Motor neuron (in vitro differentiated cells): ENCODE data around the gene MYO18A. TPM values are rescaled to one million over a fixed set of nuclear protein-coding genes. Genes with fewer than 3 reads are reported as not detected.

Experiments
- ATAC-seq, 8 experiments: fragments of 200-7000 bp; cut with Tn5 transposase; replicated peaks in 6 of 8; 2 replicates each; pipeline ENCODE4 v1.8.0; 2021; ENCODE audit warnings: mild to moderate bottlenecking in 8 of 8, moderate library complexity in 8 of 8
- H3K27ac ChIP-seq, 2 donors: fragments of 250-450 bp; sonication (Bioruptor Pico); 2 replicates each; pipeline ENCODE4 v1.9.0; 2021; ENCODE audit warnings: antibody characterized with exemption in 2 of 2, mild to moderate bottlenecking in 2 of 2, moderate library complexity in 1 of 2
- H3K4me1 ChIP-seq, 2 donors: fragments of 250-450 bp; sonication (Bioruptor Pico); replicated peaks in 1 of 2; 2 replicates each; pipeline ENCODE4 v1.6.1; 2021; ENCODE audit warnings: antibody characterized with exemption in 2 of 2, mild to moderate bottlenecking in 2 of 2, moderate library complexity in 1 of 2
- H3K4me3 ChIP-seq, 5 donors: fragments of 250-450 bp; sonication (Bioruptor Pico); 2 replicates each; pipeline ENCODE4 v1.9.0; 2021; ENCODE audit warnings: antibody characterized with exemption in 5 of 5, mild to moderate bottlenecking in 5 of 5, moderate library complexity in 4 of 5
- WGBS, 10 experiments: fragments of 450-650 bp; shearing (Covaris generic); methylation state at CpG; one replicate each; pipeline ENCODE4 v1.0.0; 2022; 5-methylcytosine and 5-hydroxymethylcytosine counted together
- in situ Hi-C, 9 experiments: fragments of 400-800 bp; cut with MboI; loops; one replicate each; pipeline ENCODE4 v1.15.0; 2021; ENCODE audit warnings: low sequenced_read_pairs in 9 of 9, low pct_unique_long_range_greater_than_20kb in 2 of 9; ENCODE audit not compliant: unreplicated experiment in 9 of 9
- total RNA-seq, 8 experiments: library from RNA; unstranded; fragments of 300-600 nt; gene quantifications; 2 replicates each; pipeline versions ENCODE4 v1.2.3 to v1.2.4, GENCODE V29; 2022

MYO18A gene
- total RNA-seq, 8 experiments from 2014 or later, result 25.9 to 233 (median 31.1) TPM

- WGBS, 10 experiments, result 60% methylated on average over 1 of the region's 4 CpGs; no CpG with 5 or more reads in 9 of the 10 experiments
- peaks cover 15 to 16% of the 10 kb centered on the region in 2 donors for H3K4me1 ChIP-seq
- H3K4me3 ChIP-seq, result no peak overlapping the region
- ATAC-seq, result peak; percentile 42 to 95 (median 90)
- in situ Hi-C loops, result no loop called here
- H3K27ac ChIP-seq, result no peak overlapping the region
These were observed 47.0 kb downstream of the MYO18A start for GRCh38 chr17:29133121-29133713.

DNA sequence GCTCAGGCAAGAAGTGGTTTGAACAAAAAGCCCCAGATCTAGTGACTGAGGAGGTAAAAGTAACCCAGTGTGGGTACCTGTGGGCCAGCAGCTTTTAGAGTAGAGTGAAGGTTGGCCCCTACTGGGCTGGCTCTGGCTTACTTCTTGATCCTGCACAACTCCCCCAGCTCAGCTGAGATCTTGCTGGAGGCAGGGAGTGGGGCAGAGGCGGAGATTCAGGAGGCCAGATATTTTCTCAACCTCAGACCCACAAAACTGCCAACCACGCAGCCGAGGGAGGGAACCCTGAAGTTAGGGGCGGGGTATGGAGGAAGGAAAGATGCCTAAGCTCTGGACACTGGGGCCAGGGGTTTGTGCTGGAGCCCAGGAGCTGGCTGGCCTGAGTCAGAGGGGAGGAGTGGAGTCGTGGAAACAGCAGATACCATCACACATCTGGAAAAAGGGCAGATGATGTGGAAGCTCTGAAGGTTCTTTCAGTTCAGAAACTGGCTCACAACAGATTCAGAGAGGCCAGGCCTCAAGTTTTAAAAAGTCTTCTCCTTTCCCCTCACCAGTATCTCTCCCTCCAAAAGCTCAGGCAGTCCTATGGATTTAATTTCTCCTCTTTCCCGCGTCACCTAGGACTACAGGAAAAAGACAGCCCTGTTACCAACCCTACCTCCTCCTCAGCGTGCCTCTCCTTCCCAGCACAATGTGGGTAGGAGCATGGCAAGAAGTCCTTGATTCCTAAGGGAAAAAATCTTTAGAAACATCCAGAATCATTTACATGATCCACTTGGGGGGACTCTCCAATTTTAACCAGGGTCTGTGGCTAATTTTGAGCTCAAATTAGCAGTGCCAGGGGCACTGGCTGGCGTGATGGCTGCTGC is 48.1 kb downstream of the MYO18A start:
- Histone ChIP-seq H3K27ac (no peak overlapping the region), H3K4me1 (peaks cover 3 to 11% of the 10 kb centered on the region in 2 donors), H3K4me3 (no peak overlapping the region)
- 29 to 100% (median 73%) methylated on average over 1 to 8 of the region's 9 CpGs; no CpG with 5 or more reads in 2 of the 10 experiments for WGBS, 10 experiments
- in situ Hi-C loops, result no loop called here
- peak in 2 of 8 experiments; percentile 58 to 66 for ATAC-seq

GRCh38 chr17:29129731-29130130 is 50.5 kb downstream of the MYO18A start:
- H3K4me3 ChIP-seq, result no peak overlapping the region
- ATAC-seq, result no peak
- WGBS, 10 experiments, result 83% methylated on average over 1 of the region's 4 CpGs; no CpG with 5 or more reads in 9 of the 10 experiments
- peaks cover 3 to 11% of the 10 kb centered on the region in 2 donors for H3K4me1 ChIP-seq
- no peak overlapping the region for H3K27ac ChIP-seq
- in situ Hi-C loops, result loop anchor here in 1 of 9 experiments (10.0 kb wide), 1 partner anchor 165 kb away; no protein-coding TSS in a partner anchor

- ATAC-seq, result no peak
- Histone ChIP-seq H3K4me1 (peaks cover 0 to 5% of the 10 kb centered on the region in 2 donors), H3K4me3 (no peak overlapping the region), H3K27ac (no peak overlapping the region)
- in situ Hi-C loops, result loop anchor here in 1 of 9 experiments (10.0 kb wide), 1 partner anchor 163 kb away; no protein-coding TSS in a partner anchor
- no CpG with 5 or more reads among the region's 10 CpGs for WGBS, 10 experiments
These were observed 52.4 kb downstream of the MYO18A start for GRCh38 chr17:29127840-29128239.

- Histone ChIP-seq H3K4me1 (peaks cover 0 to 2% of the 10 kb centered on the region in 2 donors), H3K4me3 (no peak overlapping the region), H3K27ac (no peak overlapping the region)
- WGBS, 10 experiments, result 0% methylated on average over 1 of the region's 8 CpGs; no CpG with 5 or more reads in 9 of the 10 experiments
- no peak for ATAC-seq
- in situ Hi-C loops, result loop anchor here in 1 of 9 experiments (10.0 kb wide), 1 partner anchor 162 kb away; no protein-coding TSS in a partner anchor
These were observed 53.8 kb downstream of the MYO18A start for GRCh38 chr17:29126268-29126930.

GRCh38 chr17:29125651-29126050 is 54.5 kb downstream of the MYO18A start:
- ATAC-seq, result no peak
- in situ Hi-C loops, result loop anchor here in 1 of 9 experiments (10.0 kb wide), 1 partner anchor 161 kb away; no protein-coding TSS in a partner anchor

DNA sequence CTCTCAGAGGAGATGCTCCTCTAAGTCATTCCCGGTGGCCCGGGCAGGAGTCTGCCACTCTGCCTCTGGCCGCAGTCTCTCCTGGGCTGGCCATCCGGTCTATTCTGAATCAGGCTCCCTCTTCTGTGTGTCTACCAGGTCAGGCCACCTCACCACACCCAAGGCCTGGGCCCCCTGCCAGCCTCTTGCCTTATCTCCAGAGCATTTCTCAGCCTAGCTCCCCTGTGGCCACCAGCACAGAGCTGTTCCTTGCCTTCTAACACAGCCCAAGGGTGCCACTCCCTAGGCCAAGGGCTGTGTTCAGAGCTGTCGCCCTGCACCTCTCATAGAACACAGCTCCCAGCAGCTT is 55.3 kb downstream of the MYO18A start:
- WGBS, 10 experiments, result 92 to 100% methylated on average over 1 to 5 of the region's 5 CpGs; no CpG with 5 or more reads in 8 of the 10 experiments
- H3K27ac ChIP-seq, result no peak overlapping the region
- H3K4me1 ChIP-seq, result peaks cover 0 to 2% of the 10 kb centered on the region in 2 donors
- peak in 5 of 8 experiments; percentile 1 to 62 (median 3) for ATAC-seq
- in situ Hi-C loops, result loop anchor here in 2 of 9 experiments (10.0 to 25.0 kb wide), 2 partner anchors 160 to 388 kb away; partner anchors contain the start of genes NEK8 (in 1 of the 2), TLCD1 (in 1 of the 2) and TRAF4 (in 1 of the 2)
- no peak overlapping the region for H3K4me3 ChIP-seq

More at GRCh38 chr17:29125651-29126050, 54.5 kb downstream of the MYO18A start:
- peaks cover 0 to 2% of the 10 kb centered on the region in 2 donors for H3K4me1 ChIP-seq
- WGBS, 10 experiments, result 80 to 100% (median 87%) methylated on average over 1 to 6 of the region's 9 CpGs; no CpG with 5 or more reads in 4 of the 10 experiments
- no peak overlapping the region for H3K4me3 ChIP-seq
- H3K27ac ChIP-seq, result no peak overlapping the region

- H3K27ac ChIP-seq, result no peak overlapping the region
- H3K4me3 ChIP-seq, result no peak overlapping the region
- H3K4me1 ChIP-seq, result peaks cover 0 to 2% of the 10 kb centered on the region in 2 donors
- ATAC-seq, result peak; percentile 77 to 91 (median 87)
- 0 to 100% (median 10%) methylated on average over 1 to 12 of the region's 13 CpGs; no CpG with 5 or more reads in 5 of the 10 experiments for WGBS, 10 experiments
- in situ Hi-C loops, result loop anchor here in 2 of 9 experiments (10.0 to 25.0 kb wide), 2 partner anchors 160 to 387 kb away; partner anchors contain the start of genes NEK8 (in 1 of the 2), TLCD1 (in 1 of the 2) and TRAF4 (in 1 of the 2)
These were observed 55.9 kb downstream of the MYO18A start for GRCh38 chr17:29124135-29124924.

- H3K27ac ChIP-seq, result no peak overlapping the region
- peaks cover 0 to 2% of the 10 kb centered on the region in 2 donors for H3K4me1 ChIP-seq
- WGBS, 10 experiments, result 80 to 81% (median 80%) methylated on average over 1 to 5 of the region's 9 CpGs; no CpG with 5 or more reads in 6 of the 10 experiments
- ATAC-seq, result no peak
- H3K4me3 ChIP-seq, result no peak overlapping the region
- in situ Hi-C loops, result loop anchor here in 2 of 9 experiments (10.0 to 25.0 kb wide), 2 partner anchors 158 to 386 kb away; partner anchors contain the start of genes NEK8 (in 1 of the 2), TLCD1 (in 1 of the 2) and TRAF4 (in 1 of the 2)
These were observed 57.1 kb downstream of the MYO18A start for GRCh38 chr17:29123111-29123510.

DNA sequence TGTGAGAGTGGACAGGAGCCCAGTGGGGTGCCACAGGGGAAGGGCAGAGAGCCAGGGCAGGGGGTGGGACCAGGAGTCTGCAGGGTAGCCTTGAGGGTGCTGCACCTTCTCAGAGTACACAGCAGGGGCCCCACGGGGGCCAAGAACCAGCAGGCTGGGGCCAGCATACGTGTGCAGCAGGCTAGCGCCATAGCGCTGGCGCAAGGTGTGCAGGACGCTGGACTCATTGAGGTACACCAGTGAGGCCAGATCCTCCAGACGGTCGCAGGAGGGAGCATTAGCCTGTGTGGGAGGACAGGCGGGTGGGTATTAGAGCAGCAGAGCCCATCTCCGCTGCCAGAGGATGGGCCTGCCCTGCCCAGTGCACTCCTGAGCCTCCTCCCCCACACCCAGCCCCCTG is 58.8 kb downstream of the MYO18A start:
- Histone ChIP-seq H3K27ac (no peak overlapping the region), H3K4me3 (no peak overlapping the region), H3K4me1 (peaks cover 3 to 9% of the 10 kb centered on the region in 2 donors)
- WGBS, 10 experiments, result no CpG with 5 or more reads among the region's 10 CpGs
- in situ Hi-C loops, result loop anchor here in 2 of 9 experiments (10.0 to 25.0 kb wide), 2 partner anchors 157 to 384 kb away; partner anchors contain the start of genes NEK8 (in 1 of the 2), TLCD1 (in 1 of the 2) and TRAF4 (in 1 of the 2)
- ATAC-seq, result no peak

DNA sequence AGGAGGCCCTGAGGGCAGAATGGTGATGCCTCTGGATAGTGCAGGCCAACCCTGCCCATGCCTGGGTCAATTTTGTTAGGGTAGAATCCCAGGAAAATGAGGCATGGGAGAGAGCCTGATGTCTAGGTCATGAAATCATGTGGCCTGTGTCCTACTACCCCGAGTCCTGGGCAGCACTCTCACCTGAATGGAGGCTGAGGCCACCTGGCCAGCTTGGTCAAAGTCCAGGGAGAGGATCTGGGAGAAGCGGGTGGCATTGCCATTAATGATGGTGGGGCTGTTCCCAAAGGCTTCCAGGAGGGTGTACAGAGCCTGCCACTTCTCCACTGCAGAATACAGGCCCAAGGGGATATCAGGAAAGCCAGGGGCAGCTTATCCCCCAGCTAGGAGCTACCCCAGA is 59.8 kb downstream of the MYO18A start:
- 20 to 83% (median 43%) methylated on average over 1 of the region's 2 CpGs; no CpG with 5 or more reads in 7 of the 10 experiments for WGBS, 10 experiments

More for the DNA sequence above, 59.8 kb downstream of the MYO18A start:
- in situ Hi-C loops, result loop anchor here in 2 of 9 experiments (10.0 to 25.0 kb wide), 2 partner anchors 156 to 383 kb away; partner anchors contain the start of genes NEK8 (in 1 of the 2), TLCD1 (in 1 of the 2) and TRAF4 (in 1 of the 2)
- Histone ChIP-seq H3K4me1 (peaks cover 6 to 16% of the 10 kb centered on the region in 2 donors), H3K27ac (no peak overlapping the region), H3K4me3 (no peak overlapping the region)
- no peak for ATAC-seq
